IPS DF 4.7 (cell line): Measurements from ENCODE around the gene PRSS57.
"Not testable (repeated sequence)": the region's sequence is repeated elsewhere in the genome, so short reads cannot be mapped to it uniquely, and the experiment has no call there.

Experiments
- DNase-seq: peaks from one replicate; pipeline ENCODE4 v3.0.0-alpha.2; 2013; ENCODE audit warnings: low spot score; ENCODE audit errors: extremely low read depth

Gene PRSS57

GRCh38 chr19:674282-675151, 20.7 kb downstream of the PRSS57 start:
- DNase-seq, result no peak

GRCh38 chr19:670609-671075, 24.6 kb downstream of the PRSS57 start:
- DNase-seq, result no peak

- DNase-seq, result not testable (repeated sequence)
These were observed 26.4 kb downstream of the PRSS57 start for GRCh38 chr19:668675-669434.

GRCh38 chr19:666985-667573, 28.2 kb downstream of the PRSS57 start:
- DNase-seq, result not testable (repeated sequence)

- peak; percentile 58 for DNase-seq
These were observed 30.3 kb downstream of the PRSS57 start for GRCh38 chr19:664913-665443.

GRCh38 chr19:663682-664117, 31.6 kb downstream of the PRSS57 start:
- DNase-seq, result no peak

GRCh38 chr19:662962-663681, 32.1 kb downstream of the PRSS57 start, which contains the start of gene RNF126:
Gene RNF126 (minus strand): TSS chr19:663214. CDS start chr19:663121, 93 bp downstream.
- DNase-seq, result no peak

GRCh38 chr19:662207-662961, 32.9 kb downstream of the PRSS57 start:
- DNase-seq, result no peak

- DNase-seq, result no peak
These were observed 33.6 kb downstream of the PRSS57 start for GRCh38 chr19:661427-662196.

- DNase-seq, result no peak
These were observed 34.3 kb downstream of the PRSS57 start for GRCh38 chr19:660793-661426.

- DNase-seq, result no peak
These were observed 36.1 kb downstream of the PRSS57 start for GRCh38 chr19:658916-659839.

GRCh38 chr19:658059-658839, 37.0 kb downstream of the PRSS57 start:
- no peak for DNase-seq

GRCh38 chr19:657611-658010, 37.6 kb downstream of the PRSS57 start:
- no peak for DNase-seq

GRCh38 chr19:656751-657559, 38.3 kb downstream of the PRSS57 start:
- DNase-seq, result no peak

- DNase-seq, result no peak
These were observed 39.6 kb downstream of the PRSS57 start for GRCh38 chr19:655691-656090.

- no peak for DNase-seq
These were observed 41.8 kb downstream of the PRSS57 start for GRCh38 chr19:653425-653824.
